HTR-8/SVneo (cell line): ENCODE measurements around the gene IGSF23.
"Not testable (repeated sequence)": the region's sequence is repeated elsewhere in the genome, so short reads cannot be mapped to it uniquely, and the experiment has no call there.

ENCODE experiments used
- DNase-seq: peaks from one replicate; pipeline ENCODE4 v3.0.0; 2011; ENCODE audit warnings: low spot score, mixed read lengths; ENCODE audit not compliant: insufficient read length
- FAIRE-seq: peaks from 2 replicates; lab custom pipeline; 2011; peaks lifted over from hg19 to GRCh38; lab: Jason Lieb, UNC

Gene IGSF23

DNA sequence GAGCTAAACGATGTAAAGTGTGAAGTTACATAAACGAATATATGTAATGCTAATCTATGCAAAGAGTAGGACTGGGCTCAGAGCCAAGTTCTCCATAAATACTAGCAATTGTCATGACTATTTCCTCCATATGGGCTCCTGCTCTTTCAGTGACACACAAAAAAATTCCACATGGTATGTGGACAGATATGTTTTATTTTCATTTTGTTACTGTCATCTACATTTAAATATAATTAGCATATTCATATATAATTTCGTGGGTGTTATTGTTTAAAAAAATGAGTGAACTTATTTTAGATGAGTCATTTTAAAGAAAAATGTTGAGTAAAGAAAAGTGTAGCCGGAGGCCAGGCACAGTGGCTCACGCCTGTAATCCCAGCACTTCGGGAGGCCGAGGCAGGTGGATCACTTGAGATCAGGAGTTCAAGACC is 5.0 kb upstream of the IGSF23 start:
- DNase-seq, result no peak
- FAIRE-seq, result no peak

DNA sequence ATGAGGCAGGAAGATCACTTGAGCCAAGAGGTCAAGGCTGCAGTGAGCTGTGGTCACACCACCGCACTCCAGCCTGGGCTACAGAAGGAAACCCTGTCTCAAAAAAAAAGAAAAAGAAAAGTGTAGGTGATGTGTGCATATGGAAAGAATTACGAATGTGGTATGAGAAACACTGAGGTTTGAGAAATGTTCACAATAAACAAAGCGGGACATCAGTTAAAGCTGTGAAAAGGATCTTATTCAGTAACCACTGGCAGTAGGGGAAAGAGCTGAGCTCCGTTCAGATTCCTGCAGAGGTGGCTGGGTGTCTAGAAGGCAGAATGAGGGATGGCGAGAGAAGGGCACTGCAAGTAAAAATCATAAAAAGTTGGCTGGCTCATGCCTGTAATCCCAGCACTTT is 4.1 kb upstream of the IGSF23 start:
- FAIRE-seq (no peak), DNase-seq (no peak)

DNA sequence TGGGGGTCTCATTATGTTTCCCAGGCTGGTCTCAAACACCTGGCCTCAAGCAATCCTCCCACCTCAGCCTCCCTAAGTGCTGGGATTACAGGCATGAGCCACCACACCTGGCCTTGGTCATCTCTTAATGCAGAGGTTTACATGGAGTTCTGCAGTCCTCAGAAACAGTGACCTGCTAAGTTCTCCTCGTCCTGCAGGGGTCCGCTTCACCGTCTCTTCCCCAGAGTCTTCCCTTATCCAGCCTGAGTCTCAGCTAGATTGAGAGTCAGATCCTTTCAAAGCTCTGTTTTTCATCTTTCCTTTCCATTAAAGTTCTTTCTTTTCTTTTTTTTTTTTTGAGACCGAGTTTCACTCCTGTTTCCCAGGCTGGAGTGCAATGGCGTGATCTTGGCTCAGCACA is 2.9 kb upstream of the IGSF23 start:
- FAIRE-seq, DNase-seq: not testable (repeated sequence)

- FAIRE-seq (no peak), DNase-seq (no peak)
These were observed 1.5 kb upstream of the IGSF23 start for GRCh38 chr19:44611812-44612295.

GRCh38 chr19:44614313-44614712 is 950 bp downstream of the IGSF23 start:
- no peak for DNase-seq
- FAIRE-seq, result no peak

DNA sequence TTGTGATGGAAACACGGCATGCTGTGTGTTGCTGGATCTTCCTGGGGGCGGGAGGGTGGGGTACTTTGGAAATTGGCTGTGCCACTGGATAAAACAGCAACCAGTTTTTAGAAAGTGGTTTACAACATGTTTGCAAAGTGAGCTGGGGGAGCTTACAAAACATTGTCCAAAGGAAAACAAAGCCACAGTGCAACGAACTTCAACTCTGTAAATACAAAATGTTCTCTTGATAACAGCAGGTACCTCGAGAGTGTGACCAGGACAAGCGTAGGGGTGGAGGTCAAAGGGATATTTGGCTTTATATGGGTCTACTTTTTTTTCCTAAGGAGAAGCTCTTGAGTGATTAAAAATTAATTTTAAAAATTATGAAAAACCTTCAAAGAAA is 2.5 kb downstream of the IGSF23 start:
- DNase-seq (no peak), FAIRE-seq (no peak)

DNA sequence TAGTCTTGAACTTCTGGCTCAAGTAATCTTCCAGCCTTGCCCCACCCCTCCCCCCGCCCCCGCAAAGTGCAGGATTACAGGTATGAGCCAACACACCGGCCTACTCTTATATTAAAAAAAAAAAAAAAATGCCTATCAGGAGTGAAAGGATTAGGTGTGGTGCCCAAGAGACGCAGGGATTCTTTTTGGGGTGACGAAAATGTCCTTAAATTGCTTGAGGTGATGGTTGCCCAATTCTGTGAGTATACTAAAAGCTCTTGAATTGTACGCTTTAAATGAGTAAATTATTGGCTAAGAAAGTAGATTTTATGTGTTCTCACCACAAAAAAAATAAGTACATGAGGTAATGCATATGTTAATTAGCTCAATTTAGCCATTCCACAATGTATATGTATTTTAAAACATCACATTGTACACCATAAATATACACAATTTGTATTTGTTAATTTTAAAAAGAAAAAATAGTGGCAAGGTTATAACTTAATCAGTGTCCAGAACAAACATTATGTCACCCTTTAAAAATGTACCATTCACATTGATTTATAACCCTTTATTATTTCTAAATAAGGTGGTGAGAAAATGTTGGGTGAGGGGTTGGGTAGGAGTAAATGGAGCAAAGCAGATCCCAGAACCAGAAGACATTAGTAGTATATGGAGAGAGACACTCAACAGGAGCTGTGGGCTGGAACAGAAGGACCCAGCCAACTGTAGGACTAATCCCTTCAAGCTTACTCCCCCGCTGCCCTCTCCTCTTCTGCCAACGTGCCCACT is 3.9 kb downstream of the IGSF23 start:
- DNase-seq, result no peak
- no peak for FAIRE-seq

DNA sequence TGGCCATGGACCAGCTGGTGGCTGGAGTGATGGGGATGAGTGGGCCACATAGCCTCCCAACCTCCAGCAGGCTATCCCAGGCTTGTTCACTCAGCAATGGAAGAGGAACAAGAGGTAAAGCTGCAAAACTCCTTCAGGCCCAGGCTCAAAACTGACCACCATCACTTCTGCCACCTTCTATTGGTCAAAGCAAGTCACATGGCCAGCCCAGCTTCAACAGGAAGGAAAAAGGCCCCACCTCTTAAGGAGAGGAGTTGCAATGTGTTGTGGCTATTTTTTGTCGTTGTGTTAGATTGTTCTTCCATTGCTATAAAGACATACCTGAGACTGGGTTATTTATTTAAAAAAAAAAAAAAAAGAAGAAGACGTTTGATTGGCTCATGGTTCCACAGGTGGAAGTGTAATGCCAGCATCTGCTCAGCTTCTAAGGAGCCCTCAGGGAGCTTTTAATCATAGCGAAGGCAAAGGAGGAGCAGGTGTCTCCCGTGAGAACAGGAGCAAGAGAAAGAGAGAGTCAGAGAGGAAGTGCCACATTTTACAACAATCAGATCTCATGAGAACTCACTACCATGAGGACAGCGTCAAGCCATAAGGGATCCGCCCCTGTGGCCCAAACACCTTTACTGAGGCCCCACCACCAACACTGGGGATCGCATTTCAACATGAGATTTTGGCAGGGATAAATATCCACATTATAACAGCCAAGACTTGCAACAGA is 5.4 kb downstream of the IGSF23 start:
- no peak for FAIRE-seq

DNA sequence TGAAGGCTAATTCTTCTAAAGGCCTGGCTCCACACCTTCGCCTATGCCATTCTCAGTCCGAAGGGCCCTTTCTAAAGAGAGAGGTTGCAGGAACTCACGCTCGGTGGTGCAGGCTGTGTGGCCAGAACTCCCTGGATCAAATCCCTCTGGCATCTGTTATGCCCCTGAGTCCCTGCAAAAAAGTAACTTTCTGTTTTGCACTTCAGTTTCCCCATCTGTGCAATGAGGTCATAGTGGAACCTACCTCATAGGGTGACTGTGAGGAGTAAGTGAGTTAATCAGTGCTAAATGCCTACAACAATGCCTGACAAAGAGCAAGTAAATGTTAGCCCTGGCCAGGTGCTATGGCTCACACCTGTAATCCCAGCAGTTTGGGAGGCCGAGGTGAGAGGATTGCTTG is 7.3 kb downstream of the IGSF23 start:
- DNase-seq, result no peak
- FAIRE-seq, result no peak

More for the DNA sequence above, 5.4 kb downstream of the IGSF23 start:
- DNase-seq, result no peak

DNA sequence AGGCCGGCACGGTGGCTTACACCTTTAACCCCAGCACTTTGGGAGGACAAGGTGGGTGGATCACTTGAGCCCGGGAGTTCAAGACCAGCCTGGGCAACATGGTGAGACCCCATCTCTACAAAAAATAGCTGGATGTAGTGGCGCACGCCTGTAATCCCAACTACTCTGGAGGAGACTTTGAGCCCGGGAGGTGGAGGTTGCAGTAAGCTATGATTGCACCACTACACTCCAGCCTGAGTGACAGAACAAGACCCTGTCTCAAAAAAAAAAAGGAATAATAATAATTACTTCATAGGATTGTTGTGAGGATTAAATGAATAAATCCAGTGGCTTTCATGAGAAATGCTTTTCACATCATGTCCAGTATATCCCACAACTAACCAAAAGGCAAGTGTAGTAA is 8.0 kb downstream of the IGSF23 start:
- no peak for DNase-seq
- FAIRE-seq, result no peak

DNA sequence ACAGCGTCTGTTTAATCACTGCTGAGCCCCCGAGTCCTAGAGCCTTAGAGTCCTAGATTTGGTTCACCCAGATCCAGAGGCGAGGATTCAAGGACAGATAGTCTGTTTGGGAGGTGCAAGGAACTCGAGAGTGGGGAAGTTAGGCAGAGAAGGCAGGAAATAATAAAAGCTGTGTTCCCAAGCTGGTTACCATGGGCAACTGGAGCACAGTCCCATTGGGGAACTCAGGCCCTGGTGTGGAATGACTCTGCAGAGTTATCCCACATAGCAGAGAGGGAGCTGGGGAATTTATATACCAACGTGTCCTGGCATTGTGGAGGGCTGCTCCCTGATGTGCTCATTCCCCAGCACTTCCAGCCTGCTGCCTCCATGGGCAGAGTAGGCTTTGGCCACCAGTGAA is 9.7 kb downstream of the IGSF23 start:
- no peak for DNase-seq
- FAIRE-seq, result no peak

DNA sequence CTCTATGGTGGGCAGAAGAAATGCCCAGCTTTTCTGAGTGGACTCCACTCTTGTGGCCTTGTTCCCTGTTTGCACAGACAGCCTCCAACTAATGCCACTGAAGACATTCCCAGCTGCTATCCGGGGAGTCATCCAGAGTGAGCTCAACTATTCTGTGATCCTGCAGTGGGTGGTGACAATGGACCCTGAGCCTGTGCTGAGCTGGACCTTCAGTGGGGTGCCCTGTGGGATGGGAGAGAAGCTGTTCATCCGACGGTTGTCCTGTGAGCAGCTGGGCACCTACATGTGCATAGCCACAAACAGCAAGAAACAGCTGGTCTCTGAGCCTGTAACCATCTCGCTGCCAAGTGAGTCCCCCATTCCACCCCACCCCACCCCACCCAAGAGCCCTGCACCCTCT is 10.3 kb downstream of the IGSF23 start:
- no peak for FAIRE-seq
- no peak for DNase-seq

DNA sequence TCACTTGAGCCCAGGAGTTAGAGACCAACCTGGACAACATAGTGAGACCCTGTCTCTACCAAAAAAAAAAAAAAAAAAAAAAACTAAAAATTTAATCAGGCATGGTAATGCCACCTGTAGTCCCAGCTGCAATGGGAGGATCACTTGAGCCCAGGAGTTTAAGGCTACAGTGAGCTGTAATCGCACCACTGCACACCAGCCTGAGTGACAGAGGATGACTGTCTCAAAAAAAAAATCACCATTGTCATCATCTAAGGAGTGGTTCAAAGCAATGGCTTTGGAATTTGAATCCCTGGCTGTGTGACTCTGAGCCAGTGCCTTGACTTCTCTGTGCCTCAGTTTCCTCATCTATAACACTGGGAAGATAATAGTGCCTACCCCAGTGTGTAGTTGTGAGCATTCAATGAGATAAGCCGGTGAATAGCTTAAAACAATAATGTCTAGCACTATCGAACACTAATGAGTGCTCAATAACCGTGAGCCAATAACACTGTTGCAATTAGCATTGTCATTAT is 11.5 kb downstream of the IGSF23 start:
- no peak for DNase-seq
- no peak for FAIRE-seq

DNA sequence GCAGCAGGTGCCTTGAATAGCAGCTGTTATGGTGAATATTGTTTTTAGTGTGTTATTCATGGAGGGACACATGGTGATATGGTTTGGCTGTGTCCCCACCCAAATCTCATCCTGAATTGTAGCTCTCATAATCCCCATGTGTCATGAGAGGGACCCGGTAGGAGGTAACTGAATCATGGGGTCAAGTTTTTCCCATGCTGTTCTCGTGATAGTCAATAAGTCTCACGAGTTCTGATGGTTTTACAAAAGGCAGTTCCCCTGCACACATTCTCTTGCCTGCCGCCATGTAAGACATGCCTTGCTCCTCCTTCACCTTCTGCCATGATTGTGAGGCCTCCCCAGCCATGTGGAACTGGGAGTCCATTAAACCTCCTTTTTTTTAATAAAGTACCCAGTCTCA is 12.3 kb downstream of the IGSF23 start:
- not testable (repeated sequence) for DNase-seq, FAIRE-seq

DNA sequence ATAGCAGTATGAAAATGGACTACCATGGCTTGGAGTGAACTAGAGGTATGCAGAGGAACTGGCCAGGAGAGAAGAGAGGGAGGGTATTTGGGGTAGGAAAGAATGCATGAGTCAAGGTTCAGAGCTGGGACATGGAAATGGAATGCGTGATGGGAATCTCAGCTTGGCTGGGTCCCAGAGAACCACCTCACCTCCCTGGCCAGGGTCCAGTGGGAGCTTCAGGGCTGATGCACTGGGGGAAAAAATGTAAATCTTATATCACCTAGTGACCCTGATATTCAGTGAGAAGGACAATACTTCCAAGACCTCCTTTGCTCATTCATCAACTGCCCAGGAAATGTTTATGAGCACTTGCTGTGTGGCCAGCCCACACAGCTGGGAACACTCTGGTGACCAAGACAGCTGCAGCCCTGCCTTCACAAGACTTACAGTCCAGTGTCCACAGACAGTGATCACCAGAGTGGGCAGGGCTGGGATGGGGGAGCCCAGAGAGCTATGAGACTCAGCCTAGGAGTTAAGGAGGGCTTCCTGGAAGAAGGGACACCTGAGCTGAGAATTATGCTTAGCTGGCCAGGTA is 12.8 kb downstream of the IGSF23 start:
- DNase-seq (peak; percentile 69), FAIRE-seq (peak; percentile 98)

GRCh38 chr19:44627631-44628030 is 14.3 kb downstream of the IGSF23 start:
- DNase-seq, result no peak
- no peak for FAIRE-seq

- DNase-seq, result no peak
- no peak for FAIRE-seq
These were observed 15.4 kb downstream of the IGSF23 start for GRCh38 chr19:44628793-44629192.

DNA sequence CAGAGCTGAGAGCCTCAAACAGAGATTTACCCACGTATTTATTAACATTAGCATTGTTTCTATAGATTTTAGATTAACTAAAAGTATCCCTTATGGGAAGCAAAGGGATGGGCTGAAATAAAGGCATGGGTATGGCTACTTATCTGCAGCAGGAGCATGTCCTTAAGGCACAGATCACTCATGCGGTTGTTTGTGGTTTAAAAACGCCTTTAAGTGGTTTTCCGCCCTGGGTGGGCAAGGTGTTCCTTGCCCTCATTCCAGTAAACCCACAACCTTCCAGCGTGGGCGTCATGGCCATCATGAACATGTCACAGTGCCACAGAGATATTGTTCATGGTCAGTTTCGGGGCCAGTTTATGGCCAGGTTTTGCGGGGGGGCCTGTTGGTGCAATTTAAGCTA is 18.2 kb downstream of the IGSF23 start:
- not testable (repeated sequence) for FAIRE-seq

GRCh38 chr19:44634058-44634457 is 20.7 kb downstream of the IGSF23 start:
- not testable (repeated sequence) for FAIRE-seq, DNase-seq

More for the DNA sequence above, 18.2 kb downstream of the IGSF23 start:
- DNase-seq, result not testable (repeated sequence)

DNA sequence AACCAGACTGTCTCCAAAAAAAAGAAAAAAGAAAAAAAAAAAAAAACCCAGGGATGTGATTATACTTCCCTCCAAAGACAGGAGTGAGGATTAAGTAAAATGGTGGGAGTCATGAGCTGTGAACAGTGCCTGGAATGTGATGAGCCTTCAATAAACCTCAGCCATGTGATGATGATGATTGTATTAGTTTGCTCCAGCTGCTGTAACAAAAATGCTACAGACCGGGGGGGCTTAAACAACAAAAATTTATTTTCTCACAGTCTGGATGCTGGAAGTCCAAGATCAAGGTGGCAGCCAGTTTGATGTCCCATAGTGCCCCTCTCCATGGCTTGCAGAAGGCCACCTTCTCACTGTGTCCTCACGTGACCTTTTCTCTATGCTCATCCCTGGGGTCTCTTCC is 21.4 kb downstream of the IGSF23 start:
- FAIRE-seq, result no peak
- DNase-seq, result no peak
